ENCODE measurements around the gene TMEM132C. TPM values are rescaled to one million over a fixed set of nuclear protein-coding genes. Genes with fewer than 3 reads are reported as not detected.

The TMEM132C gene
- polyA plus RNA-seq, 1 of the 3 experiments (the other 2 are of a cell fraction): not detected

DNA sequence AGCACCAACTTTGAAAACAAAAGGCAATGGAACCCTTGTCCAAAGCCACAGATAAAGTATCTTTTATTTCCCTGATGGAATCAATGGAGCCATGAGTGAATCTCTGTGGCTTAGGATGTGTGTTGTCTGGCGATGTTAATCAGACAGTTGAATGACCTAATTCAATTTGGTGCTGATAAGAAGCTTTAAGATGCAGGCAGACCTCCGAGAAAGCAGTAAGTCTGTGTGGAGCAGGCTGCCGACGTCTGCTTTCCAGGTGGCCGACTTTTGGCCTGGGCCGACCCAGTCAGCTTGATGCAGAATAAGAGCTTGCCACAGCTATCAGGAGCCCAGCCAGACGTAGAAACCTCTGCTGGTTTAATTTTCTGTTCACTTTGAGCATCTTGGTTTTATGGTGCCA is 21.1 kb upstream of the TMEM132C start:
- DNase-seq: peak; percentile 55
- Histone ChIP-seq H3K4me1 (ENCODE audit: control insufficient read depth in 1 of 2, insufficient read depth in 2 of 2, low read depth in 1 of 2, low read length in 1 of 2) (peaks cover 0 to 11% of the 10 kb centered on the region in 2 experiments; a peak in 1 of 4 replicates), H3K4me3 (ENCODE audit: low read depth in 2 of 2, low read length in 1 of 2) (no peak overlapping the region), H3K9me3 (no peaks in the 10 kb centered on the region), H3K9ac (no peak overlapping the region), H3K4me2 (no peak overlapping the region), H4K20me1 (ENCODE audit: insufficient read depth) (no peaks in the 10 kb centered on the region), H3K36me3 (replicated peaks in 1 of 2; ENCODE audit: control insufficient read depth in 1 of 2, insufficient read depth in 2 of 2, low read length in 1 of 2) (no peaks in the 10 kb centered on the region), H3K27me3 (ENCODE audit: insufficient read depth) (no peaks in the 10 kb centered on the region), H3K27ac (ENCODE audit: low read depth in 2 of 2, low read length in 1 of 2) (peak overlapping the region in 1 of 2 experiments; percentile 79; a peak in 2 of 4 replicates), H3K9me2 (no peaks in the 10 kb centered on the region), H3K79me2 (ENCODE audit: insufficient read depth) (no peaks in the 10 kb centered on the region), H3F3A (replicated peaks; ENCODE audit: insufficient read depth) (no peaks in the 10 kb centered on the region), H2AFZ (ENCODE audit: low read depth) (no peak overlapping the region)
- no peak for TF ChIP-seq RXRA (IDR thresholded peaks at IDR 0.05; ENCODE audit: borderline replicate concordance, low read depth)
- TF ChIP-seq, protein P1, sequence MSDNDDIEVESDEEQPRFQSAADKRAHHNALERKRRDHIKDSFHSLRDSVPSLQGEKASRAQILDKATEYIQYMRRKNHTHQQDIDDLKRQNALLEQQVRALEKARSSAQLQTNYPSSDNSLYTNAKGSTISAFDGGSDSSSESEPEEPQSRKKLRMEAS (IDR thresholded peaks at IDR 0.05; ENCODE audit: low read depth): no peak
- no peak for TF ChIP-seq FOXM1 (IDR thresholded peaks at IDR 0.05; ENCODE audit: low read depth)
- TF ChIP-seq GATA2 (CRISPR knock-in tag; IDR thresholded peaks at IDR 0.05): peak; percentile 93
- peak; percentile 25; the same call in 1 of the 2 replicates for TF ChIP-seq TCF12 (IDR thresholded peaks at IDR 0.05)
- no peak for TF ChIP-seq GABPA (IDR thresholded peaks at IDR 0.05; ENCODE audit: low read depth)
- peak; percentile 83; the same call in 1 of the 2 replicates for TF ChIP-seq FOXJ3 (CRISPR knock-in tag; IDR thresholded peaks at IDR 0.05)
- TF ChIP-seq YY1 (IDR thresholded peaks at IDR 0.05; ENCODE audit: low read depth): no peak
- TF ChIP-seq ELF1 (IDR thresholded peaks at IDR 0.05): no peak
- TF ChIP-seq MXI1 (IDR thresholded peaks at IDR 0.05; ENCODE audit: low read depth, low read length): no peak
- no peak for TF ChIP-seq TEAD4 (IDR thresholded peaks at IDR 0.05; ENCODE audit: borderline replicate concordance, insufficient read depth)
- peak; percentile 83; the same call in 1 of the 2 replicates for TF ChIP-seq RCOR1 (IDR thresholded peaks at IDR 0.05; ENCODE audit: low read length)
- no peak for TF ChIP-seq EZH2phosphoT487 (IDR thresholded peaks at IDR 0.05; ENCODE audit: borderline replicate concordance, low read depth)
- TF ChIP-seq SMC3 (IDR thresholded peaks at IDR 0.05; ENCODE audit: low read depth, low read length): no peak
- TF ChIP-seq, protein P2, sequence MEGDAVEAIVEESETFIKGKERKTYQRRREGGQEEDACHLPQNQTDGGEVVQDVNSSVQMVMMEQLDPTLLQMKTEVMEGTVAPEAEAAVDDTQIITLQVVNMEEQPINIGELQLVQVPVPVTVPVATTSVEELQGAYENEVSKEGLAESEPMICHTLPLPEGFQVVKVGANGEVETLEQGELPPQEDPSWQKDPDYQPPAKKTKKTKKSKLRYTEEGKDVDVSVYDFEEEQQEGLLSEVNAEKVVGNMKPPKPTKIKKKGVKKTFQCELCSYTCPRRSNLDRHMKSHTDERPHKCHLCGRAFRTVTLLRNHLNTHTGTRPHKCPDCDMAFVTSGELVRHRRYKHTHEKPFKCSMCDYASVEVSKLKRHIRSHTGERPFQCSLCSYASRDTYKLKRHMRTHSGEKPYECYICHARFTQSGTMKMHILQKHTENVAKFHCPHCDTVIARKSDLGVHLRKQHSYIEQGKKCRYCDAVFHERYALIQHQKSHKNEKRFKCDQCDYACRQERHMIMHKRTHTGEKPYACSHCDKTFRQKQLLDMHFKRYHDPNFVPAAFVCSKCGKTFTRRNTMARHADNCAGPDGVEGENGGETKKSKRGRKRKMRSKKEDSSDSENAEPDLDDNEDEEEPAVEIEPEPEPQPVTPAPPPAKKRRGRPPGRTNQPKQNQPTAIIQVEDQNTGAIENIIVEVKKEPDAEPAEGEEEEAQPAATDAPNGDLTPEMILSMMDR (IDR thresholded peaks at IDR 0.05): no peak
- TF ChIP-seq NRF1 (IDR thresholded peaks at IDR 0.05; ENCODE audit: low read depth, low read length): no peak
- TF ChIP-seq RAD21 (IDR thresholded peaks at IDR 0.05; ENCODE audit: low read length): no peak
- no peak for TF ChIP-seq FOSL2 (IDR thresholded peaks at IDR 0.05; ENCODE audit: borderline replicate concordance, low read depth)
- no peak for TF ChIP-seq MEF2A (IDR thresholded peaks at IDR 0.05; ENCODE audit: borderline replicate concordance, low read depth)
- TF ChIP-seq POLR2AphosphoS5 (IDR thresholded peaks at IDR 0.05; ENCODE audit: low read depth, low read length): 0 out of 2 replicates have a peak, but pooled peaks have one; percentile 23
- TF ChIP-seq SIN3A (IDR thresholded peaks at IDR 0.05; ENCODE audit: borderline replicate concordance, low read depth, low read length): no peak
- peak; percentile 11 for TF ChIP-seq CHD2 (IDR thresholded peaks at IDR 0.05; ENCODE audit: low read length, partially characterized antibody)
- TF ChIP-seq, protein P3, sequence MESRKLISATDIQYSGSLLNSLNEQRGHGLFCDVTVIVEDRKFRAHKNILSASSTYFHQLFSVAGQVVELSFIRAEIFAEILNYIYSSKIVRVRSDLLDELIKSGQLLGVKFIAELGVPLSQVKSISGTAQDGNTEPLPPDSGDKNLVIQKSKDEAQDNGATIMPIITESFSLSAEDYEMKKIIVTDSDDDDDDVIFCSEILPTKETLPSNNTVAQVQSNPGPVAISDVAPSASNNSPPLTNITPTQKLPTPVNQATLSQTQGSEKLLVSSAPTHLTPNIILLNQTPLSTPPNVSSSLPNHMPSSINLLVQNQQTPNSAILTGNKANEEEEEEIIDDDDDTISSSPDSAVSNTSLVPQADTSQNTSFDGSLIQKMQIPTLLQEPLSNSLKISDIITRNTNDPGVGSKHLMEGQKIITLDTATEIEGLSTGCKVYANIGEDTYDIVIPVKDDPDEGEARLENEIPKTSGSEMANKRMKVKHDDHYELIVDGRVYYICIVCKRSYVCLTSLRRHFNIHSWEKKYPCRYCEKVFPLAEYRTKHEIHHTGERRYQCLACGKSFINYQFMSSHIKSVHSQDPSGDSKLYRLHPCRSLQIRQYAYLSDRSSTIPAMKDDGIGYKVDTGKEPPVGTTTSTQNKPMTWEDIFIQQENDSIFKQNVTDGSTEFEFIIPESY (IDR thresholded peaks at IDR 0.05; ENCODE audit: borderline replicate concordance, low read depth): no peak
- peak in 1 of 2 experiments; percentile 78; a peak in 2 of 4 replicates for TF ChIP-seq EP300 (IDR thresholded peaks at IDR 0.05; ENCODE audit: borderline replicate concordance in 1 of 2, low read depth in 1 of 2, low read length in 1 of 2)
- ChIA-PET CTCF (interaction anchor here (1.6 to 6.9 kb wide), 2 partner anchors 13 to 55 kb away, joined by 8 to 50 read pairs; no protein-coding TSS in a partner anchor), POLR2A (interaction anchor here (1.3 kb wide), 1 partner anchor 13 kb away, joined by 4 read pairs; no protein-coding TSS in a partner anchor)
- 4% methylated on average over 7 of the region's 7 CpGs for WGBS (ENCODE audit: low lambda C conversion rate)

Data from SK-N-SH (cell line).